ENCODE measurements around the gene TFPI.
"Not testable (repeated sequence)": the region's sequence is repeated elsewhere in the genome, so short reads cannot be mapped to it uniquely, and the experiment has no call there.

The TFPI gene

GRCh38 chr2:187565618-187566017 lies 11.4 kb upstream of the TFPI start:
- DNase-seq: not testable (repeated sequence)

GRCh38 chr2:187556493-187556892 lies 2.3 kb upstream of the TFPI start:
- intact Hi-C loops (cut with DNase I); DNase-seq: not testable (repeated sequence)

More at GRCh38 chr2:187565618-187566017, 11.4 kb upstream of the TFPI start:
- intact Hi-C loops (cut with DNase I): not testable (repeated sequence)

- intact Hi-C loops (cut with DNase I): no loop called here
Observed at GRCh38 chr2:187554704-187555082, 458 bp upstream of the TFPI start.

GRCh38 chr2:187552828-187553681 lies 1.2 kb downstream of the TFPI start:
- DNase-seq: no peak
- intact Hi-C loops (cut with DNase I): no loop called here

More at GRCh38 chr2:187554704-187555082, 458 bp upstream of the TFPI start:
- DNase-seq: no peak

GRCh38 chr2:187552381-187552780 lies 1.9 kb downstream of the TFPI start:
- intact Hi-C loops (cut with DNase I): no loop called here
- no peak for DNase-seq

- DNase-seq: no peak
- intact Hi-C loops (cut with DNase I): no loop called here
Observed at GRCh38 chr2:187550857-187551256, 3.4 kb downstream of the TFPI start.

GRCh38 chr2:187549951-187550555 lies 4.2 kb downstream of the TFPI start:
- DNase-seq: no peak
- intact Hi-C loops (cut with DNase I): no loop called here

- intact Hi-C loops (cut with DNase I): no loop called here
- no peak for DNase-seq
Observed at GRCh38 chr2:187549193-187549592, 5.0 kb downstream of the TFPI start.

GRCh38 chr2:187548656-187549055 lies 5.6 kb downstream of the TFPI start:
- intact Hi-C loops (cut with DNase I): no loop called here
- no peak for DNase-seq

GRCh38 chr2:187547353-187547979 lies 6.8 kb downstream of the TFPI start:
- DNase-seq: no peak
- intact Hi-C loops (cut with DNase I): no loop called here

- no peak for DNase-seq
- intact Hi-C loops (cut with DNase I): no loop called here
Observed at GRCh38 chr2:187546762-187547333, 7.4 kb downstream of the TFPI start.

- intact Hi-C loops (cut with DNase I): no loop called here
- DNase-seq: no peak
Observed at GRCh38 chr2:187545238-187545751, 8.9 kb downstream of the TFPI start.

GRCh38 chr2:187544371-187545080 lies 9.7 kb downstream of the TFPI start:
- intact Hi-C loops (cut with DNase I): no loop called here
- no peak for DNase-seq

- DNase-seq: no peak
- intact Hi-C loops (cut with DNase I): no loop called here
Observed at GRCh38 chr2:187543488-187543887, 10.7 kb downstream of the TFPI start.

- DNase-seq: no peak
- intact Hi-C loops (cut with DNase I): no loop called here
Observed at GRCh38 chr2:187542123-187542522, 12.1 kb downstream of the TFPI start.

GRCh38 chr2:187541086-187542085 lies 12.8 kb downstream of the TFPI start:
- intact Hi-C loops (cut with DNase I): no loop called here
- DNase-seq: no peak

- DNase-seq; intact Hi-C loops (cut with DNase I): not testable (repeated sequence)
Observed at GRCh38 chr2:187538222-187538621, 16.0 kb downstream of the TFPI start.

GRCh38 chr2:187535381-187535780 lies 18.9 kb downstream of the TFPI start:
- DNase-seq; intact Hi-C loops (cut with DNase I): not testable (repeated sequence)

All from head of caudate nucleus (tissue), 42 donors.